ENCODE data around the gene SLC15A4. TPM values are rescaled to one million over a fixed set of nuclear protein-coding genes. Genes with fewer than 3 reads are reported as not detected.

The SLC15A4 gene
- total RNA-seq, 1 donor from 2014 or later: 65.9 TPM

- peak; percentile 11 for DNase-seq (ENCODE audit: low read depth)
Measured at GRCh38 chr12:128755566-128755965, 68.2 kb downstream of the SLC15A4 start.

DNA sequence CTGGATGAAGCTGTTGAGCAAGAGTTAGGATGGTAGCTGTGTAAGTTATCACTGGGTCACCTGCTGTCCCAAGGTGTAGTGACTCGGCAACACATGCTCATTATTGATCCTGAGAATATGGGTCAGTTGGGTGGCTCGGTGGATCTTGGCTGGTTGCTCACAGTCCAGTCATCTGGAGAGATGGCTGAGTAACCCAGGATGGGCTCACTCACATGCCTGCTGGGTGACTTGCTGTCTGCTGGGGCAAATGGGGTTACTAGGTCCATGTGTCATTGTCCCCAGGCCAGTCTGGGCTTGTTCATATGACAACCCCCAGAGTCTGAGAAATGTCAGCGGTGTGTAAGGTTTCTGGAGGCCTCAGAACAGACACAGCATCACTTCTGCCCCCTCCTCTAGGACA lies 69.5 kb downstream of the SLC15A4 start:
- peak; percentile 4 for DNase-seq (ENCODE audit: low read depth)

GRCh38 chr12:128753438-128753837 lies 70.3 kb downstream of the SLC15A4 start:
- DNase-seq (ENCODE audit: low read depth): no peak

- no peak for DNase-seq (ENCODE audit: low read depth)
Measured at GRCh38 chr12:128752386-128752785, 71.4 kb downstream of the SLC15A4 start.

- no peak for DNase-seq (ENCODE audit: low read depth)
Measured at GRCh38 chr12:128747441-128747840, 76.3 kb downstream of the SLC15A4 start.

- no peak for DNase-seq (ENCODE audit: low read depth)
Measured at GRCh38 chr12:128745772-128746689, 77.7 kb downstream of the SLC15A4 start.

DNA sequence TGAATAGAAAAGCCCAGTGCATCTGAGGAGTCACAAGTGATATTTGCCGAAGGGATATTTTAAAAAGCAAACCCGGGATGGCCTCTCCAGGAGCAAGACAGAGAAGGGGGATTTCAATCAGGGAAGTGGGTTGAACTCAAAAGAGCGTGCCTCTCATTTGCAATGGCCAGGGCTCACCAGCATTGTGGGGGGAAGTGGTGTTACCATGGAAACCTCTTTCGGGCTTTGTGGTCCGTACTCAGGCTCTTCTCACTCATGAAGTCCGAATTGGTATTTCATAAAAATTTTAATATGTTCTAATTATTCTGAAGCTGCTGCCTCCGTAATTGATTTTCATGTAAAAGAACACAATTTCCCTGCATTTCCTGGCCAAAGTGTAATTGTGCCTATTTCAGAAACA lies 79.8 kb downstream of the SLC15A4 start:
- no peak for DNase-seq (ENCODE audit: low read depth)

Other genes starting within 250 kb of the SLC15A4 start
- not detected in 2 replicates for gene GLT1D1, start 29.5 kb upstream of the SLC15A4 start, total RNA-seq

All from renal cortical epithelial cell (primary cell).